GM12892 (cell line): Measurements from ENCODE around the gene RBM20.

Experiments
- POLR2A ChIP-seq: IDR thresholded peaks from 2 replicates; pipeline ENCODE4 v1.6.1; 2011; ENCODE audit warnings: low read depth, low read length, control low read depth
- POLR2AphosphoS5 ChIP-seq: IDR thresholded peaks from 2 replicates; pipeline ENCODE4 v1.6.1; 2011; ENCODE audit warnings: low read depth, low read length, control low read depth

GRCh38 chr10:110641256-110641655 lies 2.9 kb upstream of the RBM20 start:
- TF ChIP-seq POLR2A, result no peak
- TF ChIP-seq POLR2AphosphoS5, result no peak
